CD8-positive, alpha-beta memory T cell (primary cell): ENCODE data around the gene RNF220. TPM values are rescaled to one million over a fixed set of nuclear protein-coding genes. Genes with fewer than 3 reads are reported as not detected.

Experiments
- CTCF ChIA-PET: fragments of 350-600 bp; sonication (Branson Sonifier 250); formaldehyde crosslinking; loops from one replicate; lab custom pipeline; 2021; ENCODE audit warnings: antibody characterized with exemption; lab: Charles Lee
- POLR2A ChIA-PET: fragments of 350-600 bp; sonication (Branson Sonifier 250); formaldehyde crosslinking; loops from one replicate; lab custom pipeline; 2021; ENCODE audit warnings: antibody characterized with exemption; lab: Charles Lee
- DNase-seq, 5 donors: peaks; one replicate each; pipeline versions ENCODE4 v3.0.0 to v3.0.0-alpha.2; 2020 to 2022; ENCODE audit warnings: mixed read lengths in 1 of 5
- H3K27ac ChIP-seq: one replicate; pipeline ENCODE4 v1.7.0; 2013; ENCODE audit warnings: low read depth, mild to moderate bottlenecking, low read length, moderate library complexity
- H3K27me3 ChIP-seq: 2 replicates; pipeline ENCODE4 v1.7.0; 2013; ENCODE audit warnings: low read length, mild to moderate bottlenecking; ENCODE audit not compliant: insufficient read depth, poor library complexity, severe bottlenecking
- H3K36me3 ChIP-seq: 2 replicates; pipeline ENCODE4 v1.7.0; 2013; ENCODE audit warnings: mild to moderate bottlenecking, low read length, moderate library complexity; ENCODE audit not compliant: insufficient read depth
- H3K4me1 ChIP-seq: 2 replicates; pipeline ENCODE4 v1.7.0; 2013; ENCODE audit warnings: mild to moderate bottlenecking, low read length, moderate library complexity; ENCODE audit not compliant: insufficient read depth
- H3K4me3 ChIP-seq: 2 replicates; pipeline ENCODE4 v1.7.0; 2013; ENCODE audit warnings: mild to moderate bottlenecking, low read length
- H3K9me3 ChIP-seq: 2 replicates; pipeline ENCODE4 v1.7.0; 2013; ENCODE audit warnings: mild to moderate bottlenecking, low read length
- H3K27ac Mint-ChIP-seq, 8 donors: one replicate each; pipeline ENCODE4 v1.8.0; 2020 to 2021; ENCODE audit warnings: mixed read lengths in 8 of 8, mild to moderate bottlenecking in 6 of 8, inconsistent platforms in 3 of 8, moderate library complexity in 3 of 8
- H3K27me3 Mint-ChIP-seq, 2 donors: one replicate each; pipeline ENCODE4 v1.8.0; 2020 to 2021; ENCODE audit warnings: mixed read lengths in 2 of 2, mild to moderate bottlenecking in 1 of 2, moderate library complexity in 1 of 2
- H3K36me3 Mint-ChIP-seq, 3 donors: one replicate each; pipeline ENCODE4 v1.8.0; 2020 to 2021; ENCODE audit warnings: mixed read lengths in 3 of 3, inconsistent platforms in 1 of 3, mild to moderate bottlenecking in 1 of 3
- H3K4me1 Mint-ChIP-seq, 3 donors: one replicate each; pipeline ENCODE4 v1.8.0; 2020 to 2021; ENCODE audit warnings: mixed read lengths in 3 of 3, inconsistent platforms in 1 of 3, mild to moderate bottlenecking in 1 of 3
- H3K4me3 Mint-ChIP-seq, 7 donors: one replicate each; pipeline ENCODE4 v1.8.0; 2020 to 2021; ENCODE audit warnings: mixed read lengths in 7 of 7, mild to moderate bottlenecking in 6 of 7, moderate library complexity in 4 of 7, inconsistent platforms in 2 of 7
- H3K9me3 Mint-ChIP-seq, 5 donors: one replicate each; pipeline ENCODE4 v1.8.0; 2020 to 2022; ENCODE audit warnings: mixed read lengths in 5 of 5, mild to moderate bottlenecking in 3 of 5, moderate library complexity in 2 of 5, inconsistent platforms in 1 of 5
- polyA plus RNA-seq: library from polyadenylated mRNA; unstranded; fragments of 300-500 nt; fragmentation: Illumina TruSeq; gene quantifications from one replicate; pipeline ENCODE4 v1.2.3, GENCODE V29; 2021
- total RNA-seq, 2 experiments: library from RNA; stranded (reverse); gene quantifications; one replicate each; pipeline ENCODE4 v1.2.3, GENCODE V29; 2021

The RNF220 gene
- total and polyA plus RNA-seq, 3 experiments from 2014 or later, result 104 to 115 (median 115) TPM

DNA sequence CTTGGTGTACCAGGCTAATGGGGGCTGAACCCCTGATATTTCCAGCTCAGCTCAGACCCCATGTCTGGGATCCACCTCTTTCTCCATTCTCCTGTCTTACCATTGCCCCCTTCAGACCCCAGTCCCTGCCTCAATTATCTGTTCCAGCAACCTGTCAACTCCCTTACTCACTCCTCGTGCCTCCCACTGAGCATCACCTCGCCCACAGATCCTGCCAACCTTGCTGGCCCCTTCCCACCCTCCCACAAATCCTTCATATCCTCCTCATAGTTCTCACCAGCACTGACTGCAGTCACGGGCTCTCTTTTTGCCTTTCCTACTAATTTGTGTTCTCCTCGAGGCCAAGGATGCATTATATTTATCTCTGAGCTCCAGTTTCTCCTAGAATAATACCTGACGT, 206.4 kb downstream of the RNF220 start:
- Histone ChIP-seq H3K4me3 (no peak overlapping the region), H3K27ac (no peak overlapping the region), H3K36me3 (no peaks in the 10 kb centered on the region), H3K9me3 (no peaks in the 10 kb centered on the region), H3K4me1 (no peaks in the 10 kb centered on the region), H3K27me3 (no peaks in the 10 kb centered on the region)
- H3K4me3 Mint-ChIP-seq, result no peak overlapping the region
- DNase-seq, result no peak
- H3K9me3 Mint-ChIP-seq, result no peaks in the 10 kb centered on the region
- CTCF ChIA-PET, result interaction anchor here (1.2 to 5.4 kb wide), 4 partner anchors 12 to 41 kb away, joined by 3 to 42 read pairs (median 4); no protein-coding TSS in a partner anchor
- POLR2A ChIA-PET, result no interaction called here
- no peaks in the 10 kb centered on the region for H3K36me3 Mint-ChIP-seq
- no peaks in the 10 kb centered on the region for H3K4me1 Mint-ChIP-seq
- H3K27me3 Mint-ChIP-seq, result peaks cover 6 to 13% of the 10 kb centered on the region in 2 donors
- H3K27ac Mint-ChIP-seq, result no peak overlapping the region

DNA sequence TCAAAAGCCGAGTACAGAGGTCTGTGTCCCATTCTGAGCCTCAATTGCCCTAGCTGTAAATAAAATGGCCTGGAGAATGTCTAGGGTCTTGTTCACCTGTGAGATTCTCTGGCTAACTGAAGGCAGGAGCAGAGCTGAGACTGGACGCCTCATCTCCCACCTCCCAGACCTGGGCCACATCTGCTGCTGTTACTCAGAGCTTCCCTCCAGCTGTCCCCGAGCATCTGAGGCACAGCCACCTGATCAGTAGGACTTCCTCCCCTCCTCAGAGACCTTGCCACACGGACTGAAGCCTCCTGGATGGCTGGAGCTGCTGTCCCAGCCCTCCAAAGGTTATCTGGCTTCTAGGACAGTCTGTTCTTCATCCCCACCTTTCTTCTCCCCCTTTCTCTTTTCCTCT, 206.8 kb downstream of the RNF220 start:
- Mint-ChIP-seq H3K4me1 (no peaks in the 10 kb centered on the region), H3K4me3 (no peak overlapping the region), H3K9me3 (no peaks in the 10 kb centered on the region), H3K36me3 (no peaks in the 10 kb centered on the region), H3K27me3 (peaks cover 4 to 13% of the 10 kb centered on the region in 2 donors), H3K27ac (no peak overlapping the region)
- no peak overlapping the region for H3K27ac ChIP-seq
- no peaks in the 10 kb centered on the region for H3K4me1 ChIP-seq
- H3K4me3 ChIP-seq, result no peak overlapping the region
- H3K9me3 ChIP-seq, result no peaks in the 10 kb centered on the region
- CTCF ChIA-PET, result interaction anchor here (1.2 to 5.4 kb wide), 4 partner anchors 13 to 40 kb away, joined by 3 to 42 read pairs (median 4); no protein-coding TSS in a partner anchor
- no peaks in the 10 kb centered on the region for H3K27me3 ChIP-seq
- H3K36me3 ChIP-seq, result no peaks in the 10 kb centered on the region
- no peak for DNase-seq
- POLR2A ChIA-PET, result no interaction called here

DNA sequence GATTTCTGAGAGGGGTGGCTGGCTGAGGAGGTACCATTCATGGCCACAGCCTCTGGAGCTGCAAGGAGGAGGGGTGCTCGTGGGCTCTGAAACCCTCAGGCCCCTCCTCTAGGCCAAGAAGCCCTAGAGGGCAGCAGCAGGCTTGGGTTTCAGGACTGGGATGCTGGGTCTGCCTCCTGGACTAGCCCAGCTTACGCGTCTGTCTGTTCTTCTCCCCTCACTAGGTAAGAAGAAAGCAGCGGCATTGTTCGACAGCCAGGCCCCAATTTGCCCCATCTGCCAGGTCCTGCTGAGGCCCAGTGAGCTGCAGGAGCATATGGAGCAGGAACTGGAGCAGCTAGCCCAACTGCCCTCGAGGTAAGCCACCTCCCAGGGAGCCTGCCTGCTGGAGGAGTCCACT, 208.9 kb downstream of the RNF220 start:
- CTCF ChIA-PET, result no interaction called here
- POLR2A ChIA-PET, result no interaction called here
- H3K27ac ChIP-seq, result no peak overlapping the region

GRCh38 chr1:44616284-44616990, 211.4 kb downstream of the RNF220 start:
- Mint-ChIP-seq H3K9me3 (no peaks in the 10 kb centered on the region), H3K36me3 (no peaks in the 10 kb centered on the region), H3K27ac (peak overlapping the region in 1 of 8 donors; percentile 10), H3K4me1 (no peaks in the 10 kb centered on the region), H3K4me3 (no peak overlapping the region), H3K27me3 (peaks cover 0 to 3% of the 10 kb centered on the region in 2 donors)
- no peaks in the 10 kb centered on the region for H3K4me1 ChIP-seq
- no peaks in the 10 kb centered on the region for H3K36me3 ChIP-seq
- H3K27ac ChIP-seq, result no peak overlapping the region
- H3K9me3 ChIP-seq, result no peaks in the 10 kb centered on the region
- H3K27me3 ChIP-seq, result no peaks in the 10 kb centered on the region
- CTCF ChIA-PET, result interaction anchor here (0.7 to 1.2 kb wide), 2 partner anchors 36 kb away, joined by 3 to 4 read pairs; no protein-coding TSS in a partner anchor
- no peak for DNase-seq
- POLR2A ChIA-PET, result no interaction called here
- no peak overlapping the region for H3K4me3 ChIP-seq

More for the DNA sequence above, 208.9 kb downstream of the RNF220 start:
- H3K4me1 ChIP-seq, result no peaks in the 10 kb centered on the region
- Mint-ChIP-seq H3K36me3 (no peaks in the 10 kb centered on the region), H3K4me3 (no peak overlapping the region), H3K27ac (no peak overlapping the region), H3K9me3 (no peaks in the 10 kb centered on the region), H3K4me1 (no peaks in the 10 kb centered on the region), H3K27me3 (peaks cover 0 to 7% of the 10 kb centered on the region in 2 donors)
- no peak for DNase-seq
- H3K36me3 ChIP-seq, result no peaks in the 10 kb centered on the region
- H3K9me3 ChIP-seq, result no peaks in the 10 kb centered on the region
- no peak overlapping the region for H3K4me3 ChIP-seq
- H3K27me3 ChIP-seq, result no peaks in the 10 kb centered on the region

DNA sequence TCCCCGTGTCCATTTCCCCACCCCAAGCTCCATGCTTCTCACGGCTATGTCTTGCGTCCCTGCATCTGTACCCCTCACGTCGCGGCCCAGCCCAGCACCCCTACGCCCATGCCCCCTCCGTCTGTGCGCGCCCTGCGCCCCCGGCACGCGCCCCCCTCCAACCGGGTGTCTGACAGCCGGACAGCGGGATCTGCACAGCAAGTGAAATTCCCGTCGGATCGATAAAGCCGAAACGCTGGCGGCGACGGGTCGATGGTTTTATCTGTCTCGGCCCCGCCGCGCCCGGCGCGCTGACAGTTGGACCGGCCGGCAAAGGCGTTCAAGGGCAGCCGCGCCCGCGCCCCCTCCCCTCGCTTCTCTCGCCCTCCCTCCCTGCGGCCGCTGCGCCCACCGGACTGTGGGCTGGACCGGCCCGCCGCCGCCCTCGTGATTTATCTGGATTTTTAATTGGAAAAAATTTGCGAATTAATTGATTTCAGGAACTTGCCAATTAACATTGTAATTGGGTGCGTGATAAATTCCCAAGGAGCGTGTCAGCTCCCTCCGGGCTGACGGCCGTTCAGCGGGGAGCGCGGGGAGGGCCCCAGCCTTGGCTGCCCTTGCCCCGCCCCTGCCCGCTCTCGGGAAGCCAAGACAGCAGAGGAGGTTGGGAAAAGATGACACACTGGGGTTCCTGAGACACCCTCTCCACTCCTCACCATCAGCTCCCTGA, 212.1 kb downstream of the RNF220 start:
- Histone ChIP-seq H3K4me1 (no peaks in the 10 kb centered on the region), H3K4me3 (no peak overlapping the region), H3K27me3 (no peaks in the 10 kb centered on the region), H3K27ac (no peak overlapping the region), H3K9me3 (no peaks in the 10 kb centered on the region), H3K36me3 (no peaks in the 10 kb centered on the region)
- Mint-ChIP-seq H3K36me3 (no peaks in the 10 kb centered on the region), H3K4me1 (no peaks in the 10 kb centered on the region), H3K27ac (no peak overlapping the region), H3K9me3 (no peaks in the 10 kb centered on the region), H3K27me3 (no peaks in the 10 kb centered on the region), H3K4me3 (no peak overlapping the region)
- ChIA-PET CTCF (interaction anchor here (1.2 kb wide), 1 partner anchor 36 kb away, joined by 4 read pairs; no protein-coding TSS in a partner anchor), POLR2A (no interaction called here)
- DNase-seq, result no peak

DNA sequence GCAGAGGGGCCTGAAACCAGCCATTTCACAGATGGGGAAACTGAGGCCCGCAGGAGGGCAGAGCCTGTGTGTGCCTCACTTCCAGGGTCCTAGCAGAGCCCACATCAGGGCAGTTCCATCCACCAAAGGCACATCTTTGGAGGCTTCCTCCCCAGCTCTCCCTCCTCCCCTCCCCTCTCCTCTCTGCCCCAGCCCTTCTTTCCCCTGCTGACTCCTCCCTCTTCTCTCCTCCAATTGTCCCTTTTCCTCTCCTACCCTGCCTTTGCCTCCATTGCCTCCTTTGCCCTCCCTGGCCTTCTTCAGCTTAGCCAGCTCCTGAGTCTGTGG, 212.6 kb downstream of the RNF220 start:
- H3K9me3 Mint-ChIP-seq, result no peaks in the 10 kb centered on the region
- Histone ChIP-seq H3K9me3 (no peaks in the 10 kb centered on the region), H3K36me3 (no peaks in the 10 kb centered on the region), H3K4me1 (no peaks in the 10 kb centered on the region), H3K4me3 (no peak overlapping the region), H3K27me3 (no peaks in the 10 kb centered on the region), H3K27ac (no peak overlapping the region)
- H3K36me3 Mint-ChIP-seq, result no peaks in the 10 kb centered on the region
- ChIA-PET CTCF (no interaction called here), POLR2A (no interaction called here)
- no peak overlapping the region for H3K4me3 Mint-ChIP-seq
- H3K27me3 Mint-ChIP-seq, result no peaks in the 10 kb centered on the region
- DNase-seq, result no peak
- H3K4me1 Mint-ChIP-seq, result no peaks in the 10 kb centered on the region
- H3K27ac Mint-ChIP-seq, result peak overlapping the region in 1 of 8 donors; percentile 74

GRCh38 chr1:44619261-44619900, 214.3 kb downstream of the RNF220 start:
- Mint-ChIP-seq H3K27me3 (no peaks in the 10 kb centered on the region), H3K4me3 (no peak overlapping the region), H3K9me3 (no peaks in the 10 kb centered on the region), H3K36me3 (no peaks in the 10 kb centered on the region), H3K4me1 (no peaks in the 10 kb centered on the region), H3K27ac (no peak overlapping the region)
- Histone ChIP-seq H3K4me3 (no peak overlapping the region), H3K27me3 (no peaks in the 10 kb centered on the region), H3K36me3 (no peaks in the 10 kb centered on the region), H3K4me1 (no peaks in the 10 kb centered on the region), H3K9me3 (no peaks in the 10 kb centered on the region), H3K27ac (no peak overlapping the region)
- ChIA-PET CTCF (no interaction called here), POLR2A (no interaction called here)
- DNase-seq, result no peak

- no peak for DNase-seq
- H3K4me3 ChIP-seq, result no peak overlapping the region
- H3K27me3 Mint-ChIP-seq, result no peaks in the 10 kb centered on the region
- CTCF ChIA-PET, result no interaction called here
- H3K27me3 ChIP-seq, result no peaks in the 10 kb centered on the region
- no peaks in the 10 kb centered on the region for H3K36me3 Mint-ChIP-seq
- POLR2A ChIA-PET, result no interaction called here
- no peak overlapping the region for H3K27ac ChIP-seq
- no peaks in the 10 kb centered on the region for H3K4me1 ChIP-seq
- H3K4me1 Mint-ChIP-seq, result no peaks in the 10 kb centered on the region
- no peaks in the 10 kb centered on the region for H3K36me3 ChIP-seq
- no peaks in the 10 kb centered on the region for H3K9me3 ChIP-seq
- no peak overlapping the region for H3K4me3 Mint-ChIP-seq
- no peaks in the 10 kb centered on the region for H3K9me3 Mint-ChIP-seq
- H3K27ac Mint-ChIP-seq, result no peak overlapping the region
These were observed 215.0 kb downstream of the RNF220 start for GRCh38 chr1:44620072-44620471.
